HepG2 (cell line): ENCODE results near the gene CLASP1.

Experiments used
- FOXJ3 ChIP-seq: sonication (generic); formaldehyde crosslinking; IDR thresholded peaks from 2 replicates; pipeline ENCODE4 v1.4.0; 2020; ENCODE audit warnings: missing genetic modification reagents, mild to moderate bottlenecking, borderline replicate concordance
- KDM3A ChIP-seq: IDR thresholded peaks from 2 replicates; pipeline ENCODE4 v1.6.1; 2018; ENCODE audit warnings: low read depth, missing compliant biosample characterization
- RNF219 ChIP-seq: sonication (generic); formaldehyde crosslinking; IDR thresholded peaks from 2 replicates; pipeline ENCODE4 v1.5.0; 2020; ENCODE audit warnings: mild to moderate bottlenecking, missing genetic modification reagents

- TF ChIP-seq KDM3A (CRISPR knock-in tag) = no peak
- TF ChIP-seq FOXJ3 (CRISPR knock-in tag) = no peak
- TF ChIP-seq RNF219 (CRISPR knock-in tag) = no peak
Measured at GRCh38 chr2:121376535-121377250, 272.6 kb downstream of the CLASP1 start.
